Left ventricle myocardium inferior (tissue), 1 donor: ENCODE results near the gene ANO2. TPM values are rescaled to one million over a fixed set of nuclear protein-coding genes. Genes with fewer than 3 reads are reported as not detected.

Experiments used
- DNase-seq: peaks from one replicate; pipeline ENCODE4 v3.0.0-alpha.2; 2020
- H3K27ac ChIP-seq: fragments of 200-600 bp; replicated peaks from 2 replicates; pipeline ENCODE4 v1.8.0; 2021
- H3K27me3 ChIP-seq: fragments of 200-600 bp; 2 replicates; pipeline ENCODE4 v1.8.0; 2021; ENCODE audit warnings: low read depth
- H3K36me3 ChIP-seq: fragments of 200-600 bp; 2 replicates; pipeline ENCODE4 v1.8.0; 2021
- H3K4me1 ChIP-seq: fragments of 200-600 bp; 2 replicates; pipeline ENCODE4 v1.8.0; 2021
- H3K4me3 ChIP-seq: fragments of 200-600 bp; 2 replicates; pipeline ENCODE4 v1.8.0; 2021; ENCODE audit warnings: mild to moderate bottlenecking, moderate library complexity
- H3K9me3 ChIP-seq: fragments of 200-600 bp; replicated peaks from 2 replicates; pipeline ENCODE4 v1.8.0; 2021
- CTCF ChIP-seq: fragments of 200-600 bp; IDR thresholded peaks from 2 replicates; pipeline ENCODE4 v1.8.0; 2021; ENCODE audit warnings: antibody characterized with exemption, mild to moderate bottlenecking, borderline replicate concordance
- intact Hi-C: fragments of 100-400 bp; cut with micrococcal nuclease; formaldehyde crosslinking; loops from one replicate; pipeline ENCODE4 v1.11.0; 2022
- total RNA-seq: library from RNA; stranded (reverse); fragmentation: NEBNext Ultra II Directional; extraction: Animal tissue kit (Norgen Biotek cat#: 25700); gene quantifications from one replicate; pipeline ENCODE4 v1.2.1, GENCODE V29; 2021
- donor health status: DM: no; HTN: yes; CAD: no; lungs with severe emphysema.

The ANO2 gene
- total RNA-seq, 1 donor from 2014 or later = 13.0 TPM

DNA sequence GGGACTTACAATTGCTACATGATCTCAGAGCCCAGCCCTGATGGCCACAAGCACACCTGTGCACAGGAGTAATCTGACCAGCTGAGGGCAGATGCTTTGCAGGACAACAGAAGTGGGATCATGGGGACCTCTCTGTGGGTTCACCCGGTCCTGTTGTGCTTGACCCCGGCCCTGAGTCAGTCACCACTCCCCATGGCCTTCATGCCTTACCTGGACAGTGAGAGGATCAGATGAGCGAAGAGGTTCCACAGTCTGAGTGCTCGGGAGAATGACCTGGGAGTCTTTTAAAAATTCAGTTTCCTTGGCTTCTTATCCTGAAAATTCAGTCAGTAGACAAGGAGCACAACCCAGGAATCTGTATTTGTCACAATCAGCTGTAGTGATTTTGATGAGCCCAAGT, 425.0 kb downstream of the ANO2 start:
- Histone ChIP-seq H3K36me3 (no peaks in the 10 kb centered on the region), H3K9me3 (no peaks in the 10 kb centered on the region), H3K4me1 (no peaks in the 10 kb centered on the region), H3K4me3 (no peak overlapping the region), H3K27ac (no peak overlapping the region), H3K27me3 (no peaks in the 10 kb centered on the region)
- TF ChIP-seq CTCF = no peak
- intact Hi-C loops = no loop called here
- no peak for DNase-seq

DNA sequence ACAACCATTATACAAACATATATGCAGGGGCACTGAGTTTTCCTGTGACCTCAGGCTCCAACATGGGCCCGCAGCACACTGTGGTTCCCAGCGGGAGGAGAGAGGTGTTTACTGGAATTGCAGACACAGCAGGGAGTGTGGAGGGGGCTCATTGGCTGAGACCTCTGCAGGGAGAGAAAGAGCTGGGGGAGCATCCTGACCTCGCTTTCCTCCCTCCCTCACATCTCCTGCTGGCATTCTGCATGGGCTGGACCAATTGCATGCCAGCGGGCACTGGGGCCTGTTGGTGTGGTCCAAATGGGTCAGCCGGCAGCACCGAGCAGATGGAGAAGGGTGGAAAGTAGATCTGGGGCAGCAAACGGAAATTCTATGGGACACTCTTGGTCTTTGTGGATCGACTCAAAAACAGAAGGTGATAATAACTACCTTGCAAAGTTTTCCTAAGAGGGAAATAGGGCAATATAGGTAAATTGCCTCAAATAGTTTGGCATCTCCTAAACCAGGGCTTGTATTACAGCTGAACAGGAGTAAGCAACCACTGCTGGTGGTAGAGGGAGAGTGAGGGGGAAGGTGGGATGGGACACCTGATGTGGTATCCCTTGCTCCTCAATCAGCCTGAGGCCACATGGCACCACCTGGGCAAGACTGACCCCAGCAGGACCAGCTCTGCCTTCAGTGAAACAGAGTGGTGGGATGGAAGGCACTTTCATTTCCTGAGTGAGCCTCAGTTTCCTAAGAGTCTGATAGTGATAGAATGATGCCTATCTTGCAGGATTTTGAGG, 426.3 kb downstream of the ANO2 start:
- H3K27ac ChIP-seq = no peak overlapping the region
- H3K4me1 ChIP-seq = no peaks in the 10 kb centered on the region
- no peak overlapping the region for H3K4me3 ChIP-seq
- TF ChIP-seq CTCF = no peak
- intact Hi-C loops = loop anchor here (10.0 kb wide), 1 partner anchor 84 kb away; the partner anchor contains the start of gene NTF3
- peaks cover 10% of the 10 kb centered on the region for H3K27me3 ChIP-seq
- no peaks in the 10 kb centered on the region for H3K36me3 ChIP-seq
- H3K9me3 ChIP-seq = no peaks in the 10 kb centered on the region
- no peak for DNase-seq

DNA sequence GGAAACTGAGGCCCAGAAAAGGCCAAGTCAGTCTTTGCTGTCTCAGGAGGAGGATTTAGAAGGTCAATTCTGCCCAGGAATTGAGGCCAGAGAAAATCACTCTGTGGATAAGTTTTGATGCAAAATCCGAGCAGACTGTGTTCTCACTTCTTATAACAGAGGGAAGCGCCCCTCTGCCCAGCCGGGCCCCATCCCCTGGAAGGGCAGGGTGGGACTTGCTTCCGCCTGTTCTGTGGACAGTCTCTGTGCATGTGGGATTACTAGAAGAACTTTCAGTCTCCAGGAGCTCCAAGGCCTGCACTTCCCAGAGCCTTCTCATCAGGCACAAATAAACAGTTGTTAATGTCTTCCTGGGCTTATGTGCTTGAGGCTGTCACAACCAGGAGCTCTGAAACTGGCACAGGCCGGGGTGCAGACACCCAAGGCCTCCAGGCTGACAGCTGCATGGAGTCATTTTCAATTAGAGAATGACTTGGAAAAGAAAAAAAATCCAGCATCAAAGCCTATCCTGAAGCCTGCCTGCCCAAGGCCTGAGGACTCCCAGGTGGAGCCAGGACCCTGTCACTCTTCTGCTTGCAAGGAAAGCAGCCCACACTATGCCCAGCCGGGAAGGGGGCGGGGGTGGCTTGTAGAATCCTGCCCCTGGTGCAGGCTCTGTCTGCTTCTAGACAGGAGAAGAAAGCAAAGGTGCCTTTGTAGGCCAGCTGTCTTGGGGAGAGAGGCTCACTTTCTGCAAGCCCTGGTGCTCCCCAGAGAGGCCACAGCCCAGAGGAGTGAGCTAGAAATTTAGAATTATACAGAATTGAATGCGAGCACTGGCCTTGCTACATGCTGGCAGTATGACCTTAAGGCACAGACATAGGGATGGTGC, 428.5 kb downstream of the ANO2 start:
- intact Hi-C loops = loop anchor here (10.0 kb wide), 1 partner anchor 82 kb away; the partner anchor contains the start of gene NTF3
- TF ChIP-seq CTCF = no peak
- Histone ChIP-seq H3K27me3 (peaks cover 29% of the 10 kb centered on the region), H3K36me3 (no peaks in the 10 kb centered on the region), H3K9me3 (no peaks in the 10 kb centered on the region), H3K4me3 (no peak overlapping the region), H3K4me1 (peaks cover 5% of the 10 kb centered on the region), H3K27ac (no peak overlapping the region)
- DNase-seq = no peak

DNA sequence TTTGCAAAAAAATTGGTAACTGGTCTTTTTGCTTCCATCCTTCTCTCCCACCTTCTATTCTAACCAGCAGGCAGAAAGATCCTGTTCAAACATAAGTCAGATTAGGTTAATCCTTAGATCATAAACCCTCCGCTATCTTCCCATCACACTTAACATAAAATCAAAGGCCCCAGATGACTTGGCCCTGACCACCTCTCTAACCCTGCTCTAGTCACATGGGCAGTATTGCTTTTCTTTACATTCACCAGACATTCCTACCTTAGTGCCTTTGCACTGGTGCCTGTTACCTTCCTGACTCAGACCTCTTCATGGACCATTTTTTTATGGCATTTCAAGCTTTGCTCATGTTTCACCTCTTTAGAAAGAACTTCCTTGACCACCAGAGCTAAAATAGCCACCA, 429.6 kb downstream of the ANO2 start:
- H3K4me1 ChIP-seq = peaks cover 17% of the 10 kb centered on the region
- H3K27ac ChIP-seq = no peak overlapping the region
- DNase-seq = no peak
- TF ChIP-seq CTCF = no peak
- H3K36me3 ChIP-seq = no peaks in the 10 kb centered on the region
- no peak overlapping the region for H3K4me3 ChIP-seq
- H3K27me3 ChIP-seq = peaks cover 40% of the 10 kb centered on the region
- H3K9me3 ChIP-seq = no peaks in the 10 kb centered on the region
- intact Hi-C loops = loop anchor here (10.0 kb wide), 1 partner anchor 81 kb away; the partner anchor contains the start of gene NTF3

GRCh38 chr12:5514545-5514944, 430.5 kb downstream of the ANO2 start:
- no peak for DNase-seq
- intact Hi-C loops = loop anchor here (10.0 kb wide), 1 partner anchor 80 kb away; the partner anchor contains the start of gene NTF3
- Histone ChIP-seq H3K4me3 (no peak overlapping the region), H3K36me3 (no peaks in the 10 kb centered on the region), H3K9me3 (no peaks in the 10 kb centered on the region), H3K27me3 (peaks cover 44% of the 10 kb centered on the region), H3K27ac (no peak overlapping the region), H3K4me1 (peaks cover 23% of the 10 kb centered on the region)
- no peak for TF ChIP-seq CTCF
